Loucy (cell line): ENCODE results near the gene HCAR3.
"Not testable (repeated sequence)": the region's sequence is repeated elsewhere in the genome, so short reads cannot be mapped to it uniquely, and the experiment has no call there.

Experiments
- H2AFZ ChIP-seq: fragments of 200-600 bp; sonication (generic); 2 replicates; pipeline ENCODE4 v1.6.0; 2016; ENCODE audit warnings: antibody characterized with exemption, mild to moderate bottlenecking, low read length, moderate library complexity
- H3F3A ChIP-seq: fragments of 200-600 bp; 2 replicates; pipeline ENCODE4 v1.6.0; 2016; ENCODE audit warnings: antibody characterized with exemption, low read depth, mild to moderate bottlenecking
- H3K27me3 ChIP-seq: fragments of 200-600 bp; sonication (generic); 2 replicates; pipeline ENCODE4 v1.6.1; 2014; ENCODE audit warnings: low read length, mild to moderate bottlenecking; ENCODE audit not compliant: insufficient read depth, poor library complexity, severe bottlenecking
- H3K36me3 ChIP-seq: fragments of 200-600 bp; sonication (generic); 2 replicates; pipeline ENCODE4 v1.6.1; 2016; ENCODE audit warnings: low read length; ENCODE audit not compliant: insufficient read depth
- H3K4me1 ChIP-seq: fragments of 200-600 bp; sonication (generic); 2 replicates; pipeline ENCODE4 v1.5.1; 2014; ENCODE audit warnings: low read length, mild to moderate bottlenecking; ENCODE audit not compliant: insufficient read depth, poor library complexity, severe bottlenecking
- H3K4me2 ChIP-seq: fragments of 200-600 bp; sonication (generic); 2 replicates; pipeline ENCODE4 v1.6.0; 2014; ENCODE audit warnings: antibody characterized with exemption, low read length, low read depth, mild to moderate bottlenecking; ENCODE audit not compliant: poor library complexity, severe bottlenecking
- H3K4me3 ChIP-seq: fragments of 200-600 bp; sonication (generic); 2 replicates; pipeline ENCODE4 v1.5.1; 2014; ENCODE audit warnings: low read length, mild to moderate bottlenecking, mixed read lengths; ENCODE audit not compliant: poor library complexity, severe bottlenecking
- H3K79me2 ChIP-seq: fragments of 200-600 bp; sonication (generic); 2 replicates; pipeline ENCODE4 v1.6.1; 2014; ENCODE audit warnings: low read length; ENCODE audit not compliant: insufficient read depth
- H3K9ac ChIP-seq: fragments of 200-600 bp; sonication (generic); 2 replicates; pipeline ENCODE4 v1.6.0; 2014; ENCODE audit warnings: mild to moderate bottlenecking, low read depth, low read length, moderate library complexity; ENCODE audit not compliant: poor library complexity, severe bottlenecking
- H3K9me2 ChIP-seq: fragments of 200-600 bp; sonication (generic); replicated peaks from 2 replicates; pipeline ENCODE4 v1.6.1; 2016; ENCODE audit warnings: low read depth, low read length, mixed read lengths
- H3K9me3 ChIP-seq: fragments of 200-600 bp; sonication (generic); 2 replicates; pipeline ENCODE4 v1.6.1; 2014; ENCODE audit warnings: mild to moderate bottlenecking, antibody characterized with exemption, low read length, low read depth; ENCODE audit not compliant: insufficient read depth
- H4K20me1 ChIP-seq: fragments of 200-600 bp; sonication (generic); 2 replicates; pipeline ENCODE4 v1.6.0; 2014; ENCODE audit warnings: antibody characterized with exemption, low read length, mild to moderate bottlenecking; ENCODE audit not compliant: insufficient read depth, poor library complexity, severe bottlenecking
- EZH2phosphoT487 ChIP-seq: fragments of 200-600 bp; IDR thresholded peaks from 2 replicates; pipeline ENCODE4 v1.6.1; 2018; ENCODE audit warnings: antibody characterized with exemption, mild to moderate bottlenecking, moderate library complexity, borderline replicate concordance
- TF ChIP-seq, protein P1 (sequence below): fragments of 200-600 bp; sonication (generic); conservative IDR thresholded peaks from 2 replicates; pipeline ENCODE4 v1.5.1; 2014; ENCODE audit warnings: mild to moderate bottlenecking, antibody characterized with exemption, low read length

Gene HCAR3

DNA sequence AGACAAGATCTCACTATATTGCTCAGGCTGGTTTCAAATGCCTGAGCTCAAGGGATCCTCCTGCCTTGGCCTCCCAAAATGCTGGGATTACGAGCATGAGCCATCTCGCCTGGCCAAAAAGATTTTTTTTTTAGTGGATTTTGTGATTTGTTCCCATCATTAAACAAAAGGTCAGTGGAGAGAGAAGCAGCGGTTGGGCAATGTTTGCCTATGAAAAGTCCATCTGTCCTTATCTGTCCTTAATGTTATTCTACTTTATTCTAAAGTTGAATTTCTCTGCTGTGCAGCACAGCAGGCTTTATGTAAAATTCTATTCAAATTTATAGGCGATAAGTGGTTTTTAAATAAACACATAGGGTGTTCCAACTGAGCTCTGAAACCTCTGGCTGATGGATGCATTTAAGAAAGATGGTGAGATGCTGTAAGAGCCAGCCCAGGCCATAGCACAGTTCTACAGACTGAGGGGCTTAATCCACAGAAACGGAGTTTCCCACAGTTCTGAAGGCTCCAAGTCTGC lies 32.3 kb downstream of the HCAR3 start:
- H3K4me3 ChIP-seq, result no peak overlapping the region
- H3K9ac ChIP-seq, result no peak overlapping the region
- TF ChIP-seq, protein P1, sequence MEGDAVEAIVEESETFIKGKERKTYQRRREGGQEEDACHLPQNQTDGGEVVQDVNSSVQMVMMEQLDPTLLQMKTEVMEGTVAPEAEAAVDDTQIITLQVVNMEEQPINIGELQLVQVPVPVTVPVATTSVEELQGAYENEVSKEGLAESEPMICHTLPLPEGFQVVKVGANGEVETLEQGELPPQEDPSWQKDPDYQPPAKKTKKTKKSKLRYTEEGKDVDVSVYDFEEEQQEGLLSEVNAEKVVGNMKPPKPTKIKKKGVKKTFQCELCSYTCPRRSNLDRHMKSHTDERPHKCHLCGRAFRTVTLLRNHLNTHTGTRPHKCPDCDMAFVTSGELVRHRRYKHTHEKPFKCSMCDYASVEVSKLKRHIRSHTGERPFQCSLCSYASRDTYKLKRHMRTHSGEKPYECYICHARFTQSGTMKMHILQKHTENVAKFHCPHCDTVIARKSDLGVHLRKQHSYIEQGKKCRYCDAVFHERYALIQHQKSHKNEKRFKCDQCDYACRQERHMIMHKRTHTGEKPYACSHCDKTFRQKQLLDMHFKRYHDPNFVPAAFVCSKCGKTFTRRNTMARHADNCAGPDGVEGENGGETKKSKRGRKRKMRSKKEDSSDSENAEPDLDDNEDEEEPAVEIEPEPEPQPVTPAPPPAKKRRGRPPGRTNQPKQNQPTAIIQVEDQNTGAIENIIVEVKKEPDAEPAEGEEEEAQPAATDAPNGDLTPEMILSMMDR, result no peak
- TF ChIP-seq EZH2phosphoT487, result no peak
- H3K79me2 ChIP-seq, result no peaks in the 10 kb centered on the region
- H3K4me2 ChIP-seq, result no peak overlapping the region
- no peaks in the 10 kb centered on the region for H3K9me2 ChIP-seq
- no peaks in the 10 kb centered on the region for H3K27me3 ChIP-seq
- H3K36me3 ChIP-seq, result no peaks in the 10 kb centered on the region
- H3K4me1 ChIP-seq, result no peaks in the 10 kb centered on the region
- H4K20me1 ChIP-seq, result no peaks in the 10 kb centered on the region
- H3K9me3 ChIP-seq, result no peaks in the 10 kb centered on the region
- H3F3A ChIP-seq, result no peaks in the 10 kb centered on the region
- H2AFZ ChIP-seq, result no peak overlapping the region

DNA sequence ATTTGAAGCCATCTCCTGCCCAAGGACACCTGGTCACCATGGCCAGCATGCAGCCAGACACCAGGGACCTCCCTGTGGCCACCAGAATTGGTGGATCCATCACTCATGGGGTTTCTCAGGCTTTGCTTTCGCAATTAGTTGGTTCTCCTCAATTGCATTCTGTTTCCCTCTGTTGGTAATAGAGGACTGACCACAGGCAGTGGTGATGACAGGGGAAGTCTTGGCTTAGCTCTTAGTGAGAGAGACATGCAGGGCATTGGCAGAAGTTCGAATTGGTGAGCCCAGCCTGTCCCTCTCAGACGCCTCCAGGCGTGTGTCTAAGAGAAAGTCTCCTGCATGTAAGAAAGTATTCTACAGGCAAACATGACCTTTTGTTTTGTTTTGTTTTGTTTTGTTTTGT lies 34.8 kb downstream of the HCAR3 start:
- Histone ChIP-seq H4K20me1 (no peaks in the 10 kb centered on the region), H3K4me3 (no peak overlapping the region), H3K9me3 (no peaks in the 10 kb centered on the region), H3K36me3 (no peaks in the 10 kb centered on the region), H2AFZ (no peak overlapping the region), H3K9me2 (no peaks in the 10 kb centered on the region), H3F3A (no peaks in the 10 kb centered on the region), H3K27me3 (no peaks in the 10 kb centered on the region), H3K4me2 (no peak overlapping the region), H3K4me1 (no peaks in the 10 kb centered on the region), H3K79me2 (no peaks in the 10 kb centered on the region), H3K9ac (no peak overlapping the region)
- TF ChIP-seq, protein P1, result no peak
- TF ChIP-seq EZH2phosphoT487, result no peak

DNA sequence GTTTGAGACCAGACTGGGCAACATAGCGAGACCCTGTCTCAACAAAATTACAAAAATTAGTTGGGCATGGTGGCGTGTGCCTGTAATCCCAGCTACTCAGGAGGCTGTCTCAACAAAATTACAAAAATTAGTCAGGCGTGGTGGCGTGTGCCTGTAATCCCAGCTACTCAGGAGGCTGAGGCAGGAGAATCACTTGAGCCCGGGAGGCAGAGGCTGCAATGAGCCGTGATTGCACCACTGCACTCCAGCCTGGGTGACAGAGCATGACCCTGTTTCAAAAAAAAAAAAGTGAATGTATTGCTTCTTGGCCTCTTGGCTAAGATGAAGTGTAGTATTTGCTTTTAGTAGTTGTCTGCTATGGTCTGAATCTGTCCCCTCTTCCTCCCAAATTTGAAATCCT lies 35.6 kb downstream of the HCAR3 start:
- not testable (repeated sequence) for H3K36me3 ChIP-seq, H4K20me1 ChIP-seq, H3K79me2 ChIP-seq, H3K4me3 ChIP-seq, H2AFZ ChIP-seq, H3K4me1 ChIP-seq, H3K9me3 ChIP-seq, H3K9ac ChIP-seq, H3K9me2 ChIP-seq, H3K4me2 ChIP-seq, H3F3A ChIP-seq, H3K27me3 ChIP-seq

DNA sequence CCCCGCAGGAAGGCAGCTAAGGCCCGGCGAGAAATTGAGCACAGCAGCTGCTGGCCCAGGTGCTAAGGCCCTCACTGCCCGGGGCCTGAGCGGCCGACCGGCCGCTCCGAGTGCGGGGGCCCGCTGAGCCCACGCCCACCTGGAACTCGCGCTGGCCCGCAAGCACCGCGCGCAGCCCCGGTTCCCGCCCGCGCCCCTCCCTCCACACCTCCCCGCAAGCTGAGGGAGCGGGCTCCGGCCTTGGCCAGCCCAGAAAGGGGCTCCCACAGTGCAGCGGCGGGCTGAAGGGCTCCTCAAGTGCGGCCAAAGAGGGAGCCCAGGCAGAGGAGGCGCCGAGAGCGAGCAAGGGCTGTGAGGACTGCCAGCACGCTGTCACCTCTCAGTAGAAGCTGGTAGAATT lies 39.8 kb downstream of the HCAR3 start:
- not testable (repeated sequence) for H3F3A ChIP-seq, H3K36me3 ChIP-seq, H4K20me1 ChIP-seq, H3K79me2 ChIP-seq, H3K9me2 ChIP-seq, H3K27me3 ChIP-seq, H2AFZ ChIP-seq, H3K9me3 ChIP-seq, H3K4me2 ChIP-seq, H3K9ac ChIP-seq, H3K4me3 ChIP-seq, H3K4me1 ChIP-seq

DNA sequence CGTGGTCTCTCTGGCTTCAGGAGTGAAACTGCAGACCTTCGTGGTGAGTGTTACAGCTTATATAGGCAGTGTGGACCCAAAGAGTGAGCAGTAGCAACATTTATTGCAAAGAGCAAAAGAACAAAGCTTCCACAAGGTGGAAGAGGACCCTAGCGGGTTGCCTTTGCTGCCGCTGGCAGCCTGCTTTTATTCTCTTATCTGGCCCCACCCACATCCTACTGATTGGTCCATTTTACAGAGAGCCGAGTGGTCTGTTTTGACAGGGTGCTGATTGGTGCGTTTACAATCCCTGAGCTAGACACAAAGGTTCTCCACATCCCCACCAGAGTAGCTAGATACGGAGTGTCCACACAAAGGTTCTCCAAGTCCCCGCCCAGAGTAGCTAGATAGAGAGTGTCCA lies 40.6 kb downstream of the HCAR3 start:
- H3K4me2 ChIP-seq, H2AFZ ChIP-seq, H3K79me2 ChIP-seq, H3K4me1 ChIP-seq, H3K9me2 ChIP-seq, H3K27me3 ChIP-seq, H3K9me3 ChIP-seq, H3F3A ChIP-seq, H3K9ac ChIP-seq, H3K4me3 ChIP-seq, H3K36me3 ChIP-seq, H4K20me1 ChIP-seq: not testable (repeated sequence)
